ENCODE measurements around the gene MARVELD1. TPM values are rescaled to one million over a fixed set of nuclear protein-coding genes. Genes with fewer than 3 reads are reported as not detected.

Gene MARVELD1
- total RNA-seq, 4 donors from 2014 or later = 16.7 to 23.0 (median 21.3) TPM

DNA sequence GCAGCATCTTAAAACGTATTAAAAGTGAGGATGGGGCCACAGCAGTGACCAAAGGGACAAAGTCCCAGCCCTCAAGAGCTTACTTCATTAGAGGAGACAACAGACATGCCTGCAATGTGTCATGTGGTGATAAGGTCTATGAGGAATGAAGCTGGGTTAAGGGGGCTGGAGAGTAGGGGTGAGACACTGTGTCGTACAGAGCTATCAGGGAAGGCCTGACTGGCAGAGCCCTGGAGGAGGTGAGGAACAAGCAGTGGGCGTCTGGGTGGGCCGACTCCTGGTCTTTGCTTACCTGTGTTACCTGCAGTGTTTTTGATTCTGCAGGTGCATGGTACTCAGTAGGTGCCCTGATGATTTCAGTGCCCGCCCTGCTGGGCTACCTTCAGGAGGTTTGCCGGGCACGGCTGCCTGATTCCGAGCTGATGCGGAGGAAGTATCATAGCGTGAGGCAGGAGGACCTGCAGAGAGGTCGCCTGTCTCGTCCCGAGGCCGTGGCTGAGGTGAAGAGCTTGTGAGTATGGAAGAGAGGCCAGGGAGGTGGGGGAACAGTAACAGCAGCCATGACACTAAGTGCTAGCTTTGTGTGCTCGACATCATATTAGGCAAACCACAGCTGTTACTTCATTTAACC lies 31.0 kb downstream of the MARVELD1 start:
- no peak for ATAC-seq (ENCODE audit: low FRiP score)
- DNase-seq (ENCODE audit: low spot score) = no peak
- TF ChIP-seq, protein P1, sequence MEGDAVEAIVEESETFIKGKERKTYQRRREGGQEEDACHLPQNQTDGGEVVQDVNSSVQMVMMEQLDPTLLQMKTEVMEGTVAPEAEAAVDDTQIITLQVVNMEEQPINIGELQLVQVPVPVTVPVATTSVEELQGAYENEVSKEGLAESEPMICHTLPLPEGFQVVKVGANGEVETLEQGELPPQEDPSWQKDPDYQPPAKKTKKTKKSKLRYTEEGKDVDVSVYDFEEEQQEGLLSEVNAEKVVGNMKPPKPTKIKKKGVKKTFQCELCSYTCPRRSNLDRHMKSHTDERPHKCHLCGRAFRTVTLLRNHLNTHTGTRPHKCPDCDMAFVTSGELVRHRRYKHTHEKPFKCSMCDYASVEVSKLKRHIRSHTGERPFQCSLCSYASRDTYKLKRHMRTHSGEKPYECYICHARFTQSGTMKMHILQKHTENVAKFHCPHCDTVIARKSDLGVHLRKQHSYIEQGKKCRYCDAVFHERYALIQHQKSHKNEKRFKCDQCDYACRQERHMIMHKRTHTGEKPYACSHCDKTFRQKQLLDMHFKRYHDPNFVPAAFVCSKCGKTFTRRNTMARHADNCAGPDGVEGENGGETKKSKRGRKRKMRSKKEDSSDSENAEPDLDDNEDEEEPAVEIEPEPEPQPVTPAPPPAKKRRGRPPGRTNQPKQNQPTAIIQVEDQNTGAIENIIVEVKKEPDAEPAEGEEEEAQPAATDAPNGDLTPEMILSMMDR (IDR thresholded peaks at IDR 0.05) = no peak

DNA sequence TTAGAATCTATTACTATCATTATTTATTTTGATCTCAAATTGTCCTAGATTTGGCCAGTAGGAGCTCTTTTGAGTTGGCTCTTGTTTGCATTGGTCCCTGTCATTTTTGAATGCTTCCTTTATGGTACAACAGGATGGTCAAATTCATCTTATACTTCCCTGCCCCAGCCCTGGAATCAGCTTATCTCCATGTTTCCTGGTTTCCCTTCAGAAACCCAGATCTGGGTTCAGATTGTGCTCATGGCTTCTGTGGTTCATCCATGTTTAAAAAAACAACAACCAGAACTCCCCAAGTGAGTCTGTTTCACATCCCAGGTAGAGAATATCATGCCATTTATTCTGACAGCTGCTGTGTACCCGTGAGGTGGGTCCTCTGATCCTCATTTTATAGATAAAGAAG lies 34.0 kb downstream of the MARVELD1 start:
- no peak for ATAC-seq (ENCODE audit: low FRiP score)
- TF ChIP-seq, protein P1 (IDR thresholded peaks at IDR 0.05) = no peak
- no peak for DNase-seq (ENCODE audit: low spot score)

DNA sequence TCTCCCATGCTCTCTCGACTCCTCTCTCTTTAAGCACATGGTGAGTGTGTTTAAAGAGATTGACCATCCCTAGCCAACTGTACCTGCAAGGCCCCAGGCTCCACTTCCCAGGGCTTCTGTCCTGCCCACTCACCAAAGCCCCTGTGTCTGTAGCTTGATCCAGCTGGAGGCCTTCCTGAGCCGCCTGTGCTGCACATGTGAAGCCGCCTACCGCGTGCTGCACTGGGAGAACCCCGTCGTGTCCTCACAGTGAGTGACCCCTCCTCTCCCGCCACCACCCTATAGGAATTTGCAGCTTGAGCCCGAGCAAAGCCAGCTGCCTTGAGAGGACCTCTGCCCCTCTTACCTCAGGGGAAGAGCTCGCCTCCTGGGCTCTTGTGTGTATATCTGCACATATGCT lies 34.6 kb downstream of the MARVELD1 start:
- DNase-seq (ENCODE audit: low spot score) (no peak), ATAC-seq (ENCODE audit: low FRiP score) (no peak)
- TF ChIP-seq, protein P1 (IDR thresholded peaks at IDR 0.05) = no peak

DNA sequence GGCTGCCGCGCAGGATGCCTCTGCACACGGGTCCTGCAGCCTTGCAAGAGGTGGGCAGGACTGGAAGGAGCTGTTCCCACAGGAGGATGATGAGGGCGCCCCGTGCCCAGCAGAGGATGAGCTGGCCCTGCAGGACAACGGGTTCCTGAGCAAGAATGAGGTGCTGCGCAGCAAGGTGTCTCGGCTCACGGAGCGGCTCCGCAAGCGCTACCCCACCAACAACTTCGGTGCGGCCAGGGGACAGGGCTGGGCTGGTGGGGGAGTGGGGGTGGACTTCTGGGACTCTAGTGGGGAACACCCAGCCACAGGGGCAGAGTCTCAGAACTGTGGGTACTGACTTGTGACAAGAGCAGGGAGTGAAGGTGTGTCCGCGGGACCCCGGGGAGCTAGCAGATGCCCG lies 39.4 kb downstream of the MARVELD1 start:
- TF ChIP-seq, protein P1 (IDR thresholded peaks at IDR 0.05) = no peak
- no peak for DNase-seq (ENCODE audit: low spot score)
- no peak for ATAC-seq (ENCODE audit: low FRiP score)

DNA sequence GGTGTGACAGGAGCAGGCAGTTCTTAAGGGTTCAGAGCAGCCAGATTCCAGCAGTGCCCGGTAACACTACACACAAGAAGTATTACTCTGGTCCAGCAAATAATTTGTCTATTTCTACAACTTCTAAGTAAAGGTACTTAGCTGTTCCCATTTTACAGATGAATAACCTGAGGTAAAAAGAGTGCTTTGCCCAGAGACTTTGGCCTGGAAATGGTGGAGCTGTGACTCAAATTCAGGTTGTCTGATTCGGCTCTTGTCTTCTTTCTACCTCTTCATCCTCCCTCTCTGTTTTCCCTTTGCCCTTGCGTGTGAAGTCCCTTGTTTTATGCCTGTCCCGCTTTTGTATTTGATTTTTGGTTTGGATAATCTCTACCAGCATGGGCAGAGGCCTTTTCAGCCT lies 41.2 kb downstream of the MARVELD1 start:
- TF ChIP-seq, protein P1 (IDR thresholded peaks at IDR 0.05) = no peak
- no peak for ATAC-seq (ENCODE audit: low FRiP score)
- no peak for DNase-seq (ENCODE audit: low spot score)

DNA sequence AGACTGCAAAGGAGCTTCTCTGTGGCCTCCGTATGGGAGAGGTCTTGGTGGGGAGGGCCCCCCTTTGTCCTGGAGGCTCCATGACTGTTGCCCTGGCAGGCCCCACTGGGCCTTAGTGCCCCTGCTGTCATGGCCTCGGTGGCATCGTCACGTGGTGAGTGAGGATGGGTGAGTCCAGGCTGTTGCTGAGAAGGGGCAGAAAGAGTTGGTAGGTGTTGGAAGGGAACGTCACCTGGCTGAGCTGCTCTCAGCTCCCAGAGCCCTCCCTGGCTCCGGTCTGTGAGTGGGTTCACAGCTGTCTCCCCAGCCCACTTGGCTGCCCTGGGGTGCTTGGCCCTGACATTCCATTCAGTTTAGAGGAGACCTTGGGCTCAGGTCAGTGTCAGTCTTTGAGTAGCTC lies 42.2 kb downstream of the MARVELD1 start:
- TF ChIP-seq, protein P1 (IDR thresholded peaks at IDR 0.05) = no peak
- DNase-seq (ENCODE audit: low spot score) (no peak), ATAC-seq (ENCODE audit: low FRiP score) (no peak)

DNA sequence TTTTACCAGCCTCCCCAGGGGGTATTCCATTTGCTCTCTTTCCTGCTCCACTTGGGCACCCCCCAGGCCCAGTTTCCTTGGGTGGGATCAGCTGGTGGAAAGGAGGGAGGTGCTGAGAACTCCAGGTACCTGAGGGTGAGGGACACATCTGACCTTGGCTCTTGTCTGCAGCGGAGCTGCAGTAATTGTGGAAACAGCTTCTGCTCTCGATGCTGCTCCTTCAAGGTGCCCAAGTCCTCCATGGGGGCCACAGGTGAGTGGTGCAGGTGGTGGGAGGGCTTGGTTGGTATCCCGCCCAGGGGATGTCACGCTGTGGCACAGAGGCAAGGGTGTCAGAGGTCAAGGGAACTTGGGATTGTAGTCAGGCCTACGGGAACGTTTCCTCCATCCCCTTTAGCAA lies 43.9 kb downstream of the MARVELD1 start:
- DNase-seq (ENCODE audit: low spot score) (no peak), ATAC-seq (ENCODE audit: low FRiP score) (no peak)
- TF ChIP-seq, protein P1 (IDR thresholded peaks at IDR 0.05) = no peak

Measured in omental fat pad (tissue), 4 donors.